ENCODE results near the gene ULK3.
A peak's percentile ranks its signal among the peaks of the same experiment; 100 is the strongest.

ULK3 gene

GRCh38 chr15:74838746-74839525 is 4.0 kb downstream of the ULK3 start:
- DNase-seq (ENCODE audit: extremely low read depth, low read depth), result no peak
- TF ChIP-seq, protein P1, sequence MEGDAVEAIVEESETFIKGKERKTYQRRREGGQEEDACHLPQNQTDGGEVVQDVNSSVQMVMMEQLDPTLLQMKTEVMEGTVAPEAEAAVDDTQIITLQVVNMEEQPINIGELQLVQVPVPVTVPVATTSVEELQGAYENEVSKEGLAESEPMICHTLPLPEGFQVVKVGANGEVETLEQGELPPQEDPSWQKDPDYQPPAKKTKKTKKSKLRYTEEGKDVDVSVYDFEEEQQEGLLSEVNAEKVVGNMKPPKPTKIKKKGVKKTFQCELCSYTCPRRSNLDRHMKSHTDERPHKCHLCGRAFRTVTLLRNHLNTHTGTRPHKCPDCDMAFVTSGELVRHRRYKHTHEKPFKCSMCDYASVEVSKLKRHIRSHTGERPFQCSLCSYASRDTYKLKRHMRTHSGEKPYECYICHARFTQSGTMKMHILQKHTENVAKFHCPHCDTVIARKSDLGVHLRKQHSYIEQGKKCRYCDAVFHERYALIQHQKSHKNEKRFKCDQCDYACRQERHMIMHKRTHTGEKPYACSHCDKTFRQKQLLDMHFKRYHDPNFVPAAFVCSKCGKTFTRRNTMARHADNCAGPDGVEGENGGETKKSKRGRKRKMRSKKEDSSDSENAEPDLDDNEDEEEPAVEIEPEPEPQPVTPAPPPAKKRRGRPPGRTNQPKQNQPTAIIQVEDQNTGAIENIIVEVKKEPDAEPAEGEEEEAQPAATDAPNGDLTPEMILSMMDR (IDR thresholded peaks at IDR 0.05; ENCODE audit: low read depth, low read length), result no peak

- TF ChIP-seq, protein P1 (IDR thresholded peaks at IDR 0.05; ENCODE audit: low read depth, low read length), result no peak
- DNase-seq (ENCODE audit: extremely low read depth, low read depth), result no peak
Measured at GRCh38 chr15:74838137-74838516, 4.8 kb downstream of the ULK3 start.

GRCh38 chr15:74837482-74838136 is 5.3 kb downstream of the ULK3 start:
- TF ChIP-seq, protein P1 (IDR thresholded peaks at IDR 0.05; ENCODE audit: low read depth, low read length), result no peak

DNA sequence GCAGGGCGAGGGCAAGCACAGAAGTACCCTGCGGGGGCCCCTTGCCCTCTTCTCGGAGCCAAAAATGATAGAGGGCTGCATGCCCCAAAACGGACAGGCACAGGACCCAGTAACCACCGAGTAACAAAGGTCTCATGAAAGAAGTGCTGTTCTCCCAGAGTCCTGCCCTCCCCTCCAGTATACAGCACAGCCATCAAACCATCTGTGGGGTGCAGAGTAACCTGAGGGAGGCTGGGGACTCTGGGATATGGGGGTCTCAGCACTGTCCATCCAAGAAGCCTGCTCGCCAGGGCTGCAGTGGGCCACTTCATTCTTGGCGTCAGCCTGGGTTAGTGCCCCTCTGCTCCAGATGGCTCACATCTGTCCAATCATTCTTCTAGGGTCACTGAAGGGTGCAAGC is 6.1 kb downstream of the ULK3 start:
- no peak for DNase-seq (ENCODE audit: extremely low read depth, low read depth)
- TF ChIP-seq, protein P1 (IDR thresholded peaks at IDR 0.05; ENCODE audit: low read depth, low read length), result no peak

More at GRCh38 chr15:74837482-74838136, 5.3 kb downstream of the ULK3 start:
- DNase-seq (ENCODE audit: extremely low read depth, low read depth), result no peak

- TF ChIP-seq, protein P1 (IDR thresholded peaks at IDR 0.05; ENCODE audit: low read depth, low read length), result peak; percentile 71
- no peak for DNase-seq (ENCODE audit: extremely low read depth, low read depth)
Measured at GRCh38 chr15:74835312-74835823, 7.6 kb downstream of the ULK3 start.

DNA sequence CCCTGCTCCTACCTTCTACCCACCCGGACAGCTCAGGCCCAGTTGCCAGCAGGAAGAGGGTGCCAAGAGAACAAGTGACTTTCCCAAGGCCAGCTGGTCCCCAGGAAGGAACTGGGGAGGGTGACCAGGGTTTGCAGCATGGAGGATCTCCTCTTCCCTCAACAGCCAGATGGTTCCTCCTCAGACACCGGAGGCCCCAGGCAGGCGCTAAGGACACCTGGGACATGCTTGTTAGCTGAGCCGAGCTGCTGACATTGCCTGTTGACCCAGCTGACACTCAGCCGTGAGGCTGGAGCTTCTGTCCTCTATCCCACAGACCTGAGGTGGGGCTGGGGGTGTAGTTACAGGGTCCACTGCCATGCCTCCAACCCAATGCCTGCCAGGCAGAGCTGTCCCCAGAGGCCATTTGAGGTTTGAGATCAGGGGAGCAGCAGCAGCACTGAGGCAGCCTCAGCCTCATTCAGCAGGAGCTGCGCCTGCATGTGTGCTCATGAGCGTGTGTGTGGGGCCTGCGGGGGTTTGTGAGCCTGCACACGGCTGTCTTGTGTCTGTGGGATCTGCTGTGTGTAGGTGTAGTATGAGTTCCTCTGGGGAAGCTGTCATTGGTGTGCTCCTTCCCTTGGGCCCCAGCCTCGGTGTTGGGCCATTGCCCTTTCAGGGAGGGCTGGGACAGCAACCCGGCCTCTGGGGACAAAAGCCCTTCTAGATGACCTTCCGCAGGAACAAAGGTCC is 9.4 kb downstream of the ULK3 start:
- TF ChIP-seq, protein P1 (IDR thresholded peaks at IDR 0.05; ENCODE audit: low read depth, low read length), result no peak
- DNase-seq (ENCODE audit: extremely low read depth, low read depth), result no peak
